Neural cell (in vitro differentiated cells): ENCODE measurements around the gene TRPM1. TPM values are rescaled to one million over a fixed set of nuclear protein-coding genes. Genes with fewer than 3 reads are reported as not detected.

Source experiments
- H2AFZ ChIP-seq: fragments of 200-600, 300-800 bp; sonication (generic), shearing (Covaris generic); 2 replicates; pipeline ENCODE4 v1.6.0; 2014; ENCODE audit warnings: low read depth, mild to moderate bottlenecking, antibody characterized with exemption, low read length, moderate library complexity
- H3F3A ChIP-seq: fragments of 200-600 bp; shearing (Covaris generic); 2 replicates; pipeline ENCODE4 v1.6.1; 2016; ENCODE audit warnings: mild to moderate bottlenecking, moderate library complexity, mixed read lengths, antibody characterized with exemption, low read length; ENCODE audit not compliant: insufficient read depth, poor library complexity, severe bottlenecking
- H3K27ac ChIP-seq: fragments of 200-600, 300-800 bp; sonication (generic), shearing (Covaris generic); 2 replicates; pipeline ENCODE4 v1.5.1; 2014; ENCODE audit warnings: mild to moderate bottlenecking, low read length, moderate library complexity
- H3K27me3 ChIP-seq: fragments of 300-800, 200-600 bp; sonication (generic), shearing (Covaris generic); 2 replicates; pipeline ENCODE4 v1.6.0; 2014; ENCODE audit warnings: mild to moderate bottlenecking, low read depth, low read length, moderate library complexity; ENCODE audit not compliant: insufficient read depth
- H3K36me3 ChIP-seq: fragments of 300-800, 200-600 bp; sonication (generic), shearing (Covaris generic); 2 replicates; pipeline ENCODE4 v1.5.1; 2014; ENCODE audit warnings: mild to moderate bottlenecking, antibody characterized with exemption, low read length, moderate library complexity; ENCODE audit not compliant: insufficient read depth
- H3K4me2 ChIP-seq: fragments of 300-800, 200-600 bp; sonication (generic), shearing (Covaris generic); 2 replicates; pipeline ENCODE4 v1.6.0; 2014; ENCODE audit warnings: mild to moderate bottlenecking, low read length
- H3K4me3 ChIP-seq: fragments of 300-800, 200-600 bp; sonication (generic), shearing (Covaris generic); 2 replicates; pipeline ENCODE4 v1.5.1; 2014; ENCODE audit warnings: mild to moderate bottlenecking, low read length, moderate library complexity
- H3K79me2 ChIP-seq: fragments of 200-600 bp; shearing (Covaris generic); replicated peaks from 2 replicates; pipeline ENCODE4 v1.6.0; 2014; ENCODE audit warnings: mild to moderate bottlenecking, low read length, moderate library complexity; ENCODE audit not compliant: insufficient read depth
- H3K9ac ChIP-seq: fragments of 300-800, 200-600 bp; sonication (generic), shearing (Covaris generic); 2 replicates; pipeline ENCODE4 v1.6.1; 2016; ENCODE audit warnings: mild to moderate bottlenecking, low read length, mixed read lengths
- H3K9me2 ChIP-seq: fragments of 200-600 bp; shearing (Covaris generic); 2 replicates; pipeline ENCODE4 v1.6.1; 2016; ENCODE audit warnings: mild to moderate bottlenecking, low read length, mixed read lengths; ENCODE audit not compliant: insufficient read depth
- H3K9me3 ChIP-seq: fragments of 200-600, 300-800 bp; sonication (generic), shearing (Covaris generic); 2 replicates; pipeline ENCODE4 v1.6.1; 2016; ENCODE audit warnings: mild to moderate bottlenecking, mixed run types, low read length, moderate library complexity, mixed read lengths
- H4K20me1 ChIP-seq: fragments of 200-600 bp; shearing (Covaris generic); 2 replicates; pipeline ENCODE4 v1.6.1; 2016; ENCODE audit warnings: mild to moderate bottlenecking, mixed run types; ENCODE audit not compliant: insufficient read depth
- CTCF ChIP-seq: fragments of 450-650 bp; IDR thresholded peaks from 2 replicates; pipeline ENCODE4 v1.5.1; 2014; ENCODE audit warnings: antibody characterized with exemption, mild to moderate bottlenecking, moderate library complexity; ENCODE audit not compliant: poor library complexity, severe bottlenecking
- EP300 ChIP-seq: fragments of 450-650 bp; conservative IDR thresholded peaks from 2 replicates; pipeline ENCODE4 v1.6.1; 2014; ENCODE audit warnings: antibody characterized with exemption, mild to moderate bottlenecking, moderate library complexity; ENCODE audit not compliant: poor library complexity, severe bottlenecking
- EZH2 ChIP-seq: fragments of 200-600, 300-800 bp; shearing (Covaris generic), sonication (generic); IDR thresholded peaks from 2 replicates; pipeline ENCODE4 v1.6.1; 2014; ENCODE audit warnings: antibody characterized with exemption, low read length, borderline replicate concordance, mild to moderate bottlenecking; ENCODE audit not compliant: insufficient read depth, poor library complexity, severe bottlenecking
- MXI1 ChIP-seq: fragments of 450-650 bp; conservative IDR thresholded peaks from 2 replicates; pipeline ENCODE4 v1.6.1; 2014; ENCODE audit warnings: antibody characterized with exemption, mild to moderate bottlenecking; ENCODE audit not compliant: poor library complexity, severe bottlenecking
- POLR2AphosphoS5 ChIP-seq: IDR thresholded peaks from 2 replicates; pipeline ENCODE4 v1.6.1; 2012
- RAD21 ChIP-seq: fragments of 450-650 bp; conservative IDR thresholded peaks from 2 replicates; pipeline ENCODE4 v1.6.1; 2014; ENCODE audit warnings: antibody characterized with exemption, mild to moderate bottlenecking, moderate library complexity
- REST ChIP-seq: IDR thresholded peaks from 2 replicates; pipeline ENCODE4 v1.6.1; 2012; ENCODE audit warnings: borderline replicate concordance
- SMC3 ChIP-seq: fragments of 450-650 bp; conservative IDR thresholded peaks from 2 replicates; pipeline ENCODE4 v1.6.1; 2014; ENCODE audit warnings: antibody characterized with exemption, mild to moderate bottlenecking, moderate library complexity; ENCODE audit not compliant: poor library complexity
- TAF1 ChIP-seq: IDR thresholded peaks from 2 replicates; pipeline ENCODE4 v1.6.1; 2012; ENCODE audit warnings: low read depth
- polyA plus RNA-seq: library from polyadenylated mRNA; depleted of rRNA; stranded (reverse); fragments of >200 nt; gene quantifications from 2 replicates; pipeline ENCODE4 v1.2.3, GENCODE V29; 2014

TRPM1 gene
- polyA plus RNA-seq, 1 donor from 2014 or later: not detected

- TF ChIP-seq TAF1: no peak
Observed at GRCh38 chr15:30985081-30985531, 116.4 kb downstream of the TRPM1 start (continued).

- Histone ChIP-seq H2AFZ (no peak overlapping the region), H3K9ac (no peak overlapping the region), H3K27me3 (no peaks in the 10 kb centered on the region), H3K9me3 (no peaks in the 10 kb centered on the region), H3K27ac (no peak overlapping the region), H3K4me3 (no peak overlapping the region), H4K20me1 (no peaks in the 10 kb centered on the region), H3K4me2 (no peak overlapping the region), H3K79me2 (no peaks in the 10 kb centered on the region), H3F3A (no peaks in the 10 kb centered on the region), H3K9me2 (no peaks in the 10 kb centered on the region), H3K36me3 (no peaks in the 10 kb centered on the region)
- no peak for TF ChIP-seq POLR2AphosphoS5
- no peak for TF ChIP-seq EP300
- TF ChIP-seq MXI1: no peak
- TF ChIP-seq TAF1: no peak
- no peak for TF ChIP-seq CTCF
- TF ChIP-seq EZH2: no peak
- no peak for TF ChIP-seq RAD21
- no peak for TF ChIP-seq REST
- no peak for TF ChIP-seq SMC3
Observed at GRCh38 chr15:30984542-30984941, 117.0 kb downstream of the TRPM1 start.

DNA sequence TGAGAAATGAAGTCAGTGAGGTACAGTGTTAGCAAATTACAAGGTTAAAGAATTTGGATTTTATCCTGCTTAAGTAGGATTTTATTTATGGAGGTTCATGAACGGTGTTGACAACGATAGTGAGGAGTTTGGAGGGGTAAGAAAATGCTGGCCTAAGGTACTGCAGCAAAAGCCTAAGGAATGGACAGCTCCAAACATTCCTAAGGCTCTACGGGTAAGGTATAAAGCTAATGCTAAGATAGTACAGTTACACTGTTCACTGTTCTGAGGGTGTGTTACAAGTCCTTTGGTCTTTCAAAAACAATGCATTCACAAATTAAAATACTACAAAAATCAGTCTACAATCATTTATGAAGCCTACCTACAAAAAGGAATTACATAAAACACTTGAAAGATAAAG, 117.4 kb downstream of the TRPM1 start:
- H3K27me3 ChIP-seq: no peaks in the 10 kb centered on the region
- no peak overlapping the region for H3K4me2 ChIP-seq
- TF ChIP-seq EP300 (no peak), REST (no peak), SMC3 (no peak), TAF1 (no peak), CTCF (no peak), MXI1 (no peak), RAD21 (no peak), EZH2 (no peak), POLR2AphosphoS5 (no peak)
- H3K4me3 ChIP-seq: no peak overlapping the region
- H3K9ac ChIP-seq: no peak overlapping the region
- H2AFZ ChIP-seq: no peak overlapping the region
- H3K79me2 ChIP-seq: no peaks in the 10 kb centered on the region
- no peaks in the 10 kb centered on the region for H3K9me3 ChIP-seq
- H3F3A ChIP-seq: no peaks in the 10 kb centered on the region
- H4K20me1 ChIP-seq: no peaks in the 10 kb centered on the region
- H3K9me2 ChIP-seq: no peaks in the 10 kb centered on the region
- no peaks in the 10 kb centered on the region for H3K36me3 ChIP-seq
- H3K27ac ChIP-seq: no peak overlapping the region
